Mucosa of gallbladder (tissue), 1 donor: Measurements from ENCODE around the gene DIRAS3. TPM values are rescaled to one million over a fixed set of nuclear protein-coding genes. Genes with fewer than 3 reads are reported as not detected.
"Not testable (repeated sequence)": the region's sequence is repeated elsewhere in the genome, so short reads cannot be mapped to it uniquely, and the experiment has no call there.

Experiments used
- DNase-seq: peaks from one replicate; pipeline ENCODE4 v3.0.0-alpha.2; 2020; ENCODE audit warnings: low spot score
- total RNA-seq: library from RNA; stranded (reverse); gene quantifications from one replicate; pipeline ENCODE4 v1.2.1, GENCODE V29; 2021
- donor health status: DM: no; HTN: no; CAD: no.

The DIRAS3 gene
- total RNA-seq, 1 donor from 2014 or later: 14.0 TPM

DNA sequence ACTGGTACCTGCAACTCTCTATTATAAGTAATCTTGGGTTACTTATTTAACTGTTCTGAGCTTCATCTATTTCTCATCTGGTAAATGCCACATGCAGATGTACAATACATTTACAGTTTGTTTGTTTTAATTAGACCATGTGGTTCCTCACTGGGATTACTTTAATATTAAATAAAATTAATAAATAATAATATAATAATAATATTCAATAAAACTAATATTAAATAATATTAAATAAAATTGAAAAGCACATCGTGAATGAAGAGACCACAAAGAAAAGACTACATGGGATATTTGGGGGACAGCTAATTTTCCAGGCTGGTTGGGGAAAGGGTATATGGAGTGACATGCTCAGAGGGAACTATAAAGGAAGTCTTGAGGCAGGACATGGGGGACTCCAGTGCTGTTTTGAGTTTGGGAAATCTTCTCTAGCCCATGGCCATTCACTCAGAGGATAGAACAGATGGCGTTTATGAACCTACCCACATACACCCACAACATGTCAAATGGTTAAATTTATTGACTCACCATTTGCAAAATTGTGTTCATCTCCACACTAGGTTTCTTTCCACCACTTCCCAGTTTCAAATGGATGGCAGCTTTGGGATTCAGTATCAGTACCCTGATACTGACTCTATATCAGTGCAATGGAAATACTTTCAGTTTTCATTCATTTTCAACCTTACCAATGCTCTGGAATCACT, 25.6 kb downstream of the DIRAS3 start:
- no peak for DNase-seq

DNA sequence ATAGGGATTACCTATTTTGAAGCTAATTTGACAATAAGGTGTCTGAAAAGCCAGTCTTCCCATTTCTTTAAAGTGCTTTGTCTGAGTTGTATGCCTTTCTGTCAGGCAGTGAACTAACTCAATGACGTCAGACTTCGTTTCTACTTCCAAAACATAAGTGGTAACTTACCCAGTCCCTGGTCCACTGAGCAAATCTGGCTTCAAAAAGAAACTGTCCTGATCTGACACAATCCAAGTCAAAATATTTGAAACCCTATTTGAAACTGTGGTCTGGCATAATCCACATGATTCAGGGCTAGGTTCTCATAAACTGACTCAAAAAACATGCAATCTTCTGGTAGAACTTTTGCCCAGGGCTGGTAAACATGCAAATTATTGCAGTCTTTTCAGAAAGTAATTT, 34.0 kb downstream of the DIRAS3 start:
- no peak for DNase-seq

DNA sequence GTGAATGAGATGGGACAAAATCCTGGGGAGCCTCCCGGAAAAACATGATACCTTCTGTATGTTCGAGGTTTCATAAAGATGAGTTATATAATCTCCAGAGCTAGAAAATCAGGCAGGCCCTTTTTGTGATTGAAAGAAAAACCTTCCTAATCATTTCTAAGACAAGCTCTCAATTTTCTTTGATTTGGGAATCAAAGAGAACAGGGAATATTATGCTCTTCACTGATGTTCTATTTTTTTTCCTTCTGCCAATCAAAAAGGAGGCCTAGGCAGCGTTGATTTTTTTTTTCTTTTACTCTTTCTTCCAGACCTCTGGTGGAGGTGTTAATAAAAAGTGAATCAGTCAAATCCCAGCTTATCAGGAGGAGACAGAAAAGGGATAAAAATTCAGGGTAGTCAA, 34.5 kb downstream of the DIRAS3 start:
- no peak for DNase-seq

DNA sequence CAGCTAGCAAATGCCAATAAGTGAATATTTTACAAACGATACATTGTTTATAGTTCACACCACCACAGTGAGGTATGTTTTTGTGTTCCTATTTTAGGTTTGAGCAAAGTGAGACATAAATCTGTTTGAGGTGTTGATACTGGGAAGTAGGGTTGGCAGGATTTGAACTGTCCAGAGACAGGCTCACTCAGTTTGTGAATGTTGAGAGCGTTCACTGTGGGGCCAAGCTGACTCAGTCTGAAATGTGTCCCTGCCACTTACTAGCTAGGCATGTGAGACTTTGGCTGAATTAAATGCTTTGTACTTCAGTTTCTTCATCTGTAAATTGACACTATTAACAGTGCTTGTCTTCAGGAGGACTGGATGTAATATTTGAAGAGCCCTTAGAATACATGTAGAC, 35.1 kb downstream of the DIRAS3 start:
- no peak for DNase-seq

DNA sequence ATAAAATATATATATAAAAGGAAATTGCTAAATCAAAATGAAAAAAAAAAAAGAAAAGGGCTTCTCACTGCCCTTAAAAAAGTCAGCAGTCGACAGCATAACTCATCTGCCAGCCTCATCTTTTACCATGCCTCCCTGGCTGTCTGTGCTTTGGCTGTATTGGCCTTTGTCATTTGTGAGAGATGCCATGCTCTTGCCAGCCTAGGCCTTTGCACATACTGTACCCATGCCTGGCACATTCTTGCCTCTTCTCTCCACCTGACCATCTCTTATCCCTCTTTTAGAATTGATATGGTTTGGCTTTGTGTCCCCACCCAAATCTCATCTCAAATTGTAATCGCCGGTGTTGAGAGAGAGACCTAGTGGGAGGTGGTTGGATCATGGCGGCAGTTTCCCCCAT, 37.1 kb downstream of the DIRAS3 start:
- no peak for DNase-seq

DNA sequence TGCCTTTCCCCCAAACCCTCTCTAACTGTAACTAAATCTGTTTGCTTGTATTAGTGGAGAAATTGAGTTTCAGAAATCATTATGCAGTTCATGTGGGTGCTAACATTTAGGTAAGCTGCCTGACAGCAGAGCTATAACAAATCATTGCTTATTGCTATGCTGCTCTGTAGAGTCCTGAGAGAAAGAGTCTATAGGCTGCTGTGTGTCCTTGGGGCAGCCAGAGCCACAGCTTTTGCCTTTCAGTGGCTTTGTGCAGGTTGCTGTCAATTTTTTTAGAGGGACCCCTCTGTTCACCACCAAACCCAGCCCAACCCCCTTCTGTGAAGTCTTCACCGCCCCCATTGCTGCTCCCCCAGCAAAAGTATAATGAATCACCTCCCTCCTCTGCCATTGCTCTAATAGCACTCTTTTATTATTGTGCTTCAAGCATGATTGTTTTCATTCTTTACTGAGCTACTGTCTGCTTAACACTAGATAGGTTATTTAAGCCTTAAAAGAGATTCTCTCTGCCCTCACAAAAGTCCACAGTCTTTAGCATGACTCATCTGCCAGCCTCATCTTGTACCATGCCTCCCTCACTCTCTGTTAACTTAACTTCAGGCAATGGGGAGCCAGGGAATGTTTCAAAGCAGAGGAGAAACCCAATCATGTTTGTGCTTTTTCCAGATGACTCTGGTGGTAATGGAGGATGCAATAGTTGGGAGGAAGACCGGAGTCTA, 38.6 kb downstream of the DIRAS3 start:
- DNase-seq: no peak

DNA sequence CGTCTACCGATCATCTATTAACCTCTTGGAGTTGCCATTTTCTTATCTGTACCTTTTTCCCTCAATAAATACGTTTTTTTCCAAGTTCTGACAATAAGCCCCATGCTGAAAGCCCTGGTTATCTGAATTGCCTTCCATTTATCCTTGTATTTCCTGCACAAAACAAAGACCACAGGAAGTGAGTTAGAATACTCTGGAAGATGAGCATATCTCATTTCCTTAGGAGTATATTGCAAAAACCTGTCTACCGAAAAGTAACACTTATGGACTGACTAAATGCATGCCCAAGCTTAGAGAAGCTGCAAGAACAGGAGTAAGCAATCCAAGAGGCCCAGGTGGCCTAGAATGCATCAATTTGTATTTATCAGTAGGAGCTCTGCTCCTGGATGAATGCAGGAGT, 39.9 kb downstream of the DIRAS3 start:
- no peak for DNase-seq

DNA sequence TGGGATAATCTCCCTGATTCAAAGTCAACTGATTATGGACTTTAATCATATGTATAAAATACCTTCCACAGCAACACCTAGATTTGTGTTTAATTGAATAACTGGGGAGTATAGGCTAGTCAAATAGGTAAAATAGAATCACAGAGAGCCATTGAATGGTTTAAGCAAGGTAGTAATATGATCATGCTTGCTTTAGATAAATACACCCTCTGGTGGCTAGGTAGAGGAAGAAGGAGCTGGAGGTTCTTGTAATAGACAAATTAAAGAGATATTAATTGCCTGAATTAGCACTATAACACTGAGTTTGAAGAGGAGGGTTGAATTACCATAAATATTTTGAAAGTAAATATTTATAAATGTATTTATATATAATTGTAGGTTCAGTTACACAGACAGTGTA, 40.3 kb downstream of the DIRAS3 start:
- DNase-seq: no peak

DNA sequence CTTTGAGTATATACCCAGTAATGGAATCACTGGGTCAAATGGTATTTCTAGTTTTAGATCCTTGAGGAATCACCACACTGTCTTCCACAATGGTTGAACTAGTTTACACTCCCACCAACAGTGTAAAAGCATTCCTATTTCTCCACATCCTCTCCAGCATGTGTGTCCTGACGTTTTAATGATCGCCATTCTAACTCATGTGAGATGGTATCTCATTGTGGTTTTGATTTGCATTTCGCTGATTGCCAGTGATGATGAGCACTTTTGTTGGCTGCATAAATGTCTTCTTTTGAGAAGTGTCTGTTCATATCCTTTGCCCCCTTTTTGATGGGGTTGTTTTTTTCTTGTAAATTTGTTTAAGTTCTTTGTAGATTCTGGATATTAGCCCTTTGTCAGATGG, 46.8 kb downstream of the DIRAS3 start:
- DNase-seq: not testable (repeated sequence)

DNA sequence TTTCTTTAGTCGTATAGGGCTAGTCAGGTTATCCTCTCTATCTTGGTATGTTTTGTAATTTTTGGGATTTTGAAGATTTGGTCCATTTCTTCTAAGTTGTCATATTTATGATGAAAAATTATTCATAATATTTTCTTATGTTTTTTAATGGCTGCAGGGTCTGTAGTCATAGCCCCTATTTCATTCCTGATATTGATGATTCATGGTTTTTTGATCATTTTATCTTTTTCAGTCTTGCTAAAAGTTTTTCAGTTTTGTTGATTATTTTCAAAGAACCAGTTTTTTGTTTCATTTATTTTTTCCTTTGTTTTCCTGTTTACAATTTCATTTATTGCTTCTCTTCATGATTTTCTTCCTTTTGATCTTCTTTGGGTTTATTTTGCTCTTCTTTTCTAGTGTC, 50.2 kb downstream of the DIRAS3 start:
- no peak for DNase-seq

DNA sequence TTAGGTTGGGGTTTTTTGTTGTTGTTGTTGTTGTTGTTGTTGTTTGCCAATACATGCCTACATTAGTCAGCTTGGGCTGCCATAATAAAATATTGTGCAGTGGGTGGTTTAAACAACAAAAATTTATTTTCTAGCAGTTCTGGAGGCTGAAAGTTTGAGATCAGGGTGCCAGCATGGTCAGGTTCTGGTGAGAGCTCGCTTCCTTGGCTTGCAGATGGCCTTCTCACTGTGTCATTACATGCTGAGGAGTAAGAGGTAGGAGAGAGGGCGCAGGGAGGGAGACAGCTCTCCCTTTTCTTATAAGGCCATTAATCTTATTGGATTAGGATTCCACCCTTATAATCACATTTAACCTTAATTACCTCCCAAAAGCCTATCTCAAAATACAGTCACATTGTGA, 52.7 kb downstream of the DIRAS3 start:
- no peak for DNase-seq

Other genes starting within 250 kb of the DIRAS3 start
- gene GNG12, start 217.2 kb downstream of the DIRAS3 start, total RNA-seq: 89.9 TPM
- gene WLS, start 181.9 kb upstream of the DIRAS3 start, total RNA-seq: 205 TPM